Activated CD4-positive, alpha-beta memory T cell treated with anti-CD3 and anti-CD28 coated beads for 36 hours (primary cell): Measurements from ENCODE around the gene PDF. TPM values are rescaled to one million over a fixed set of nuclear protein-coding genes. Genes with fewer than 3 reads are reported as not detected.
A peak's percentile ranks its signal among the peaks of the same experiment; 100 is the strongest.

Experiments
- CTCF ChIA-PET: fragments of 350-600 bp; sonication (Branson Sonifier 250); formaldehyde crosslinking; loops from one replicate; lab custom pipeline; 2021; ENCODE audit warnings: antibody characterized with exemption, inconsistent platforms; lab: Charles Lee
- POLR2A ChIA-PET: fragments of 350-600 bp; sonication (Branson Sonifier 250); formaldehyde crosslinking; loops from one replicate; lab custom pipeline; 2021; ENCODE audit warnings: antibody characterized with exemption; lab: Charles Lee
- DNase-seq: peaks from one replicate; pipeline ENCODE4 v3.0.0-alpha.2; 2020
- H3K27ac Mint-ChIP-seq: one replicate; pipeline ENCODE4 v1.8.0; 2021; ENCODE audit warnings: mixed read lengths
- H3K27me3 Mint-ChIP-seq: one replicate; pipeline ENCODE4 v1.8.0; 2021; ENCODE audit warnings: mixed read lengths
- H3K36me3 Mint-ChIP-seq: one replicate; pipeline ENCODE4 v1.8.0; 2021; ENCODE audit warnings: mixed read lengths
- H3K4me1 Mint-ChIP-seq: one replicate; pipeline ENCODE4 v1.8.0; 2021; ENCODE audit warnings: low read depth, mixed read lengths
- H3K4me3 Mint-ChIP-seq: one replicate; pipeline ENCODE4 v1.8.0; 2021; ENCODE audit warnings: mild to moderate bottlenecking, mixed read lengths
- H3K9me3 Mint-ChIP-seq: one replicate; pipeline ENCODE4 v1.8.0; 2021; ENCODE audit warnings: mixed read lengths
- intact Hi-C: fragments of 100-400 bp; cut with micrococcal nuclease; formaldehyde crosslinking; loops from one replicate; pipeline ENCODE4 v1.15.1; 2023
- total RNA-seq, 2 experiments: library from RNA; stranded (reverse); gene quantifications; one replicate each; pipeline ENCODE4 v1.2.3, GENCODE V29; 2021

The PDF gene
- total RNA-seq, 2 experiments from 2014 or later, result 16.2 to 17.6 TPM

- peak; percentile 23 for DNase-seq
- Mint-ChIP-seq H3K36me3 (peaks cover 36% of the 10 kb centered on the region), H3K9me3 (no peaks in the 10 kb centered on the region), H3K27me3 (no peaks in the 10 kb centered on the region), H3K27ac (peak overlapping the region; percentile 82), H3K4me1 (peaks cover 41% of the 10 kb centered on the region), H3K4me3 (peak overlapping the region; percentile 96)
- CTCF ChIA-PET, result interaction anchor here (0.7 to 1.6 kb wide), 3 partner anchors 9 to 416 kb away, joined by 3 to 10 read pairs (median 3); partner anchors contain the start of genes NOB1 and PDF
- intact Hi-C loops, result loop anchor here (1.0 to 10.0 kb wide), 5 partner anchors 8 to 1674 kb away; partner anchors contain the start of genes ACD, C16orf86, ENKD1 and NFAT5
- POLR2A ChIA-PET, result interaction anchor here (0.6 to 2.0 kb wide), 3 partner anchors 9 to 228 kb away, joined by 3 to 13 read pairs (median 8); partner anchors contain the start of gene PDF
Measured at GRCh38 chr16:69338557-69339288, 8.3 kb upstream of the PDF start.

GRCh38 chr16:69334696-69335095 lies 4.3 kb upstream of the PDF start:
- intact Hi-C loops, result loop anchor here (10.0 kb wide), 1 partner anchor 1670 kb away; the partner anchor contains the start of genes ACD, C16orf86, ENKD1 and PARD6A
- H3K9me3 Mint-ChIP-seq, result no peaks in the 10 kb centered on the region
- no peak for DNase-seq
- no peaks in the 10 kb centered on the region for H3K27me3 Mint-ChIP-seq
- no peak overlapping the region for H3K27ac Mint-ChIP-seq
- H3K4me3 Mint-ChIP-seq, result no peak overlapping the region
- H3K4me1 Mint-ChIP-seq, result peaks cover 29% of the 10 kb centered on the region
- CTCF ChIA-PET, result no interaction called here
- peaks cover 28% of the 10 kb centered on the region for H3K36me3 Mint-ChIP-seq
- POLR2A ChIA-PET, result no interaction called here

- Mint-ChIP-seq H3K36me3 (peaks cover 43% of the 10 kb centered on the region), H3K27ac (peak overlapping the region; percentile 77), H3K27me3 (no peaks in the 10 kb centered on the region), H3K4me1 (peaks cover 49% of the 10 kb centered on the region), H3K4me3 (peak overlapping the region; percentile 80), H3K9me3 (no peaks in the 10 kb centered on the region)
- peak; percentile 63 for DNase-seq
- ChIA-PET CTCF (interaction anchor here (0.9 to 2.1 kb wide), 8 partner anchors 9 to 809 kb away, joined by 3 to 10 read pairs (median 3); partner anchors contain the start of genes COG8, NOB1 and VPS4A), POLR2A (interaction anchor here (1.0 to 3.1 kb wide), 9 partner anchors 9 to 196 kb away, joined by 3 to 13 read pairs (median 4); partner anchors contain the start of genes COG8 and NIP7)
- intact Hi-C loops, result loop anchor here (1.0 to 10.0 kb wide), 4 partner anchors 10 to 1665 kb away; partner anchors contain the start of genes ACD, C16orf86, COG8 and ENKD1
Measured at GRCh38 chr16:69329369-69330285, 761 bp downstream of the PDF start.

- peaks cover 39% of the 10 kb centered on the region for H3K36me3 Mint-ChIP-seq
- H3K4me3 Mint-ChIP-seq, result peak overlapping the region; percentile 80
- intact Hi-C loops, result loop anchor here (10.0 kb wide), 1 partner anchor 1054 kb away; no protein-coding TSS in a partner anchor
- peak overlapping the region; percentile 77 for H3K27ac Mint-ChIP-seq
- peak; percentile 61 for DNase-seq
- ChIA-PET POLR2A (interaction anchor here (1.1 to 3.1 kb wide), 5 partner anchors 10 to 196 kb away, joined by 3 to 13 read pairs (median 4); partner anchors contain the start of genes COG8 and NIP7), CTCF (interaction anchor here (1.1 to 2.1 kb wide), 4 partner anchors 10 to 808 kb away, joined by 3 to 10 read pairs (median 4); partner anchors contain the start of genes COG8 and VPS4A)
- no peaks in the 10 kb centered on the region for H3K9me3 Mint-ChIP-seq
- H3K27me3 Mint-ChIP-seq, result no peaks in the 10 kb centered on the region
- H3K4me1 Mint-ChIP-seq, result peaks cover 46% of the 10 kb centered on the region
Measured at GRCh38 chr16:69328854-69329316, 1.5 kb downstream of the PDF start.

- POLR2A ChIA-PET, result interaction anchor here (1.4 kb wide), 1 partner anchor 16 kb away, joined by 6 read pairs; no protein-coding TSS in a partner anchor
- H3K9me3 Mint-ChIP-seq, result no peaks in the 10 kb centered on the region
- peaks cover 41% of the 10 kb centered on the region for H3K4me1 Mint-ChIP-seq
- peak overlapping the region; percentile 70 for H3K27ac Mint-ChIP-seq
- peaks cover 34% of the 10 kb centered on the region for H3K36me3 Mint-ChIP-seq
- peak overlapping the region; percentile 20 for H3K4me3 Mint-ChIP-seq
- DNase-seq, result no peak
- H3K27me3 Mint-ChIP-seq, result no peaks in the 10 kb centered on the region
- CTCF ChIA-PET, result interaction anchor here (0.6 to 1.9 kb wide), 3 partner anchors 15 to 170 kb away, joined by 3 to 5 read pairs (median 3); partner anchors contain the start of gene VPS4A
- intact Hi-C loops, result loop anchor here (10.0 kb wide), 1 partner anchor 1053 kb away; no protein-coding TSS in a partner anchor
Measured at GRCh38 chr16:69327585-69328310, 2.6 kb downstream of the PDF start.

GRCh38 chr16:69326172-69326873 lies 4.1 kb downstream of the PDF start:
- Mint-ChIP-seq H3K9me3 (no peaks in the 10 kb centered on the region), H3K4me3 (no peak overlapping the region), H3K4me1 (peaks cover 45% of the 10 kb centered on the region), H3K36me3 (peaks cover 35% of the 10 kb centered on the region), H3K27me3 (no peaks in the 10 kb centered on the region), H3K27ac (peak overlapping the region; percentile 53)
- no peak for DNase-seq
- ChIA-PET CTCF (interaction anchor here (1.2 to 1.3 kb wide), 2 partner anchors 13 to 176 kb away, joined by 3 to 4 read pairs; no protein-coding TSS in a partner anchor), POLR2A (interaction anchor here (0.6 to 0.7 kb wide), 2 partner anchors 362 to 414 kb away, joined by 3 to 4 read pairs; no protein-coding TSS in a partner anchor)
- intact Hi-C loops, result loop anchor here (10.0 kb wide), 1 partner anchor 1052 kb away; no protein-coding TSS in a partner anchor

- Mint-ChIP-seq H3K4me3 (no peak overlapping the region), H3K9me3 (no peaks in the 10 kb centered on the region), H3K36me3 (peaks cover 39% of the 10 kb centered on the region), H3K27ac (peak overlapping the region; percentile 53), H3K27me3 (no peaks in the 10 kb centered on the region), H3K4me1 (peaks cover 45% of the 10 kb centered on the region)
- no peak for DNase-seq
- intact Hi-C loops, result loop anchor here (10.0 kb wide), 1 partner anchor 1051 kb away; no protein-coding TSS in a partner anchor
- POLR2A ChIA-PET, result interaction anchor here (0.6 kb wide), 1 partner anchor 361 kb away, joined by 4 read pairs; no protein-coding TSS in a partner anchor
- CTCF ChIA-PET, result interaction anchor here (0.6 to 1.3 kb wide), 3 partner anchors 13 to 176 kb away, joined by 3 to 4 read pairs (median 3); no protein-coding TSS in a partner anchor
Measured at GRCh38 chr16:69325784-69326171, 4.6 kb downstream of the PDF start.

- H3K27me3 Mint-ChIP-seq, result no peaks in the 10 kb centered on the region
- no peaks in the 10 kb centered on the region for H3K9me3 Mint-ChIP-seq
- peaks cover 45% of the 10 kb centered on the region for H3K4me1 Mint-ChIP-seq
- ChIA-PET POLR2A (no interaction called here), CTCF (interaction anchor here (1.1 kb wide), 1 partner anchor 12 kb away, joined by 3 read pairs; no protein-coding TSS in a partner anchor)
- H3K4me3 Mint-ChIP-seq, result no peak overlapping the region
- peaks cover 43% of the 10 kb centered on the region for H3K36me3 Mint-ChIP-seq
- DNase-seq, result no peak
- intact Hi-C loops, result loop anchor here (10.0 kb wide), 1 partner anchor 1050 kb away; no protein-coding TSS in a partner anchor
- no peak overlapping the region for H3K27ac Mint-ChIP-seq
Measured at GRCh38 chr16:69324585-69325253, 5.7 kb downstream of the PDF start.

- Mint-ChIP-seq H3K4me1 (peaks cover 40% of the 10 kb centered on the region), H3K27me3 (no peaks in the 10 kb centered on the region), H3K4me3 (no peak overlapping the region), H3K27ac (no peak overlapping the region), H3K36me3 (peaks cover 47% of the 10 kb centered on the region), H3K9me3 (no peaks in the 10 kb centered on the region)
- ChIA-PET POLR2A (no interaction called here), CTCF (interaction anchor here (1.1 kb wide), 1 partner anchor 11 kb away, joined by 3 read pairs; no protein-coding TSS in a partner anchor)
- intact Hi-C loops, result loop anchor here (10.0 kb wide), 1 partner anchor 1049 kb away; no protein-coding TSS in a partner anchor
- DNase-seq, result no peak
Measured at GRCh38 chr16:69324013-69324531, 6.3 kb downstream of the PDF start.
